DND-41 (cell line): ENCODE measurements around the gene TYRO3.

ENCODE experiments used
- ATAC-seq: fragments of 200-7000 bp; cut with Tn5 transposase; 3 replicates; pipeline ENCODE4 v1.9.1; 2021; ENCODE audit warnings: low read depth; ENCODE audit not compliant: insufficient read depth
- DNase-seq: peaks from one replicate; pipeline ENCODE4 v3.0.0-alpha.2; 2020
- H2AFZ ChIP-seq: 2 replicates; pipeline ENCODE4 v1.6.0; 2012; ENCODE audit warnings: low read depth, low read length
- H3K27ac ChIP-seq: 2 replicates; pipeline ENCODE4 v1.5.1; 2012; ENCODE audit warnings: low read length, inconsistent platforms
- H3K27me3 ChIP-seq: fragments of 200-600 bp; sonication (generic); 2 replicates; pipeline ENCODE4 v1.6.0; 2012; ENCODE audit warnings: low read length, mild to moderate bottlenecking, inconsistent platforms; ENCODE audit not compliant: insufficient read depth, poor library complexity
- H3K36me3 ChIP-seq: 2 replicates; pipeline ENCODE4 v1.5.1; 2012; ENCODE audit warnings: low read length, inconsistent platforms; ENCODE audit not compliant: insufficient read depth
- H3K4me1 ChIP-seq: 2 replicates; pipeline ENCODE4 v1.5.1; 2012; ENCODE audit warnings: mild to moderate bottlenecking, low read length; ENCODE audit not compliant: insufficient read depth
- H3K4me2 ChIP-seq: 2 replicates; pipeline ENCODE4 v1.6.0; 2012; ENCODE audit warnings: mild to moderate bottlenecking, moderate library complexity, low read length, inconsistent platforms; ENCODE audit not compliant: insufficient read depth
- H3K4me3 ChIP-seq, 2 experiments: fragments of 200-600 bp in 1 of 2; shearing (Covaris generic) in 1 of 2; 2 replicates each; pipeline ENCODE4 v1.5.1; 2012 to 2016; ENCODE audit warnings: inconsistent platforms in 2 of 2, low read length in 2 of 2, mild to moderate bottlenecking in 2 of 2, low read depth in 1 of 2, moderate library complexity in 1 of 2
- H3K79me2 ChIP-seq: 2 replicates; pipeline ENCODE4 v1.6.0; 2012; ENCODE audit warnings: low read length, inconsistent platforms; ENCODE audit not compliant: insufficient read depth
- H3K9ac ChIP-seq: 2 replicates; pipeline ENCODE4 v1.6.0; 2012; ENCODE audit warnings: low read depth, mild to moderate bottlenecking, inconsistent platforms, low read length, moderate library complexity
- H3K9me3 ChIP-seq: 2 replicates; pipeline ENCODE4 v1.5.1; 2012; ENCODE audit warnings: low read length, moderate library complexity, mild to moderate bottlenecking, inconsistent platforms; ENCODE audit not compliant: insufficient read depth, severe bottlenecking
- H4K20me1 ChIP-seq: 2 replicates; pipeline ENCODE4 v1.6.0; 2012; ENCODE audit warnings: low read length; ENCODE audit not compliant: insufficient read depth
- EZH2 ChIP-seq: IDR thresholded peaks from 3 replicates; pipeline ENCODE4 v1.6.1; 2012; ENCODE audit warnings: borderline replicate concordance, low read depth, mild to moderate bottlenecking, moderate library complexity, low read length, inconsistent platforms; ENCODE audit not compliant: severe bottlenecking
- TF ChIP-seq, protein P1 (sequence below): IDR thresholded peaks from 2 replicates; pipeline ENCODE4 v1.5.1; 2012; ENCODE audit warnings: borderline replicate concordance, low read length, moderate library complexity, mild to moderate bottlenecking; ENCODE audit not compliant: poor library complexity, severe bottlenecking; ENCODE audit errors: extremely low read depth

Gene TYRO3

DNA sequence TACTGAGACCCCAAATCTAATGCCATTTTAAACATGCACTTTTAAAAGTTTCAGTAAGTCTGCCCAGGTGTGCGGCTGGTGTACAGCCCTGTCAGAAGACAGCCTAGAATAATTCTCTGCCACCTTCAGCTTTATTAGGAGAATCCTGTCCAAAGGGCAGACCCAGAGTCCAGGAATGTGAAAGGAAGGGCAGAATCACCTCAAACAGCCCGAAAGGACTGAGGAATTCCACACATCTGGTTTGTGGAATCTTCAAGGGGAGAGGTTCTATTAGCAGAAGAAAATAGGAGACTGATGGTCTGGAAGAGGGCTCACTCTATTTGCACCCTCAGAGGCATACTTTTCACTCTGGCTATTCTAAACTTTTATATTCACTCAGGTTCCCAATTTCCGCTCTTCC, 46.6 kb downstream of the TYRO3 start:
- TF ChIP-seq, protein P1, sequence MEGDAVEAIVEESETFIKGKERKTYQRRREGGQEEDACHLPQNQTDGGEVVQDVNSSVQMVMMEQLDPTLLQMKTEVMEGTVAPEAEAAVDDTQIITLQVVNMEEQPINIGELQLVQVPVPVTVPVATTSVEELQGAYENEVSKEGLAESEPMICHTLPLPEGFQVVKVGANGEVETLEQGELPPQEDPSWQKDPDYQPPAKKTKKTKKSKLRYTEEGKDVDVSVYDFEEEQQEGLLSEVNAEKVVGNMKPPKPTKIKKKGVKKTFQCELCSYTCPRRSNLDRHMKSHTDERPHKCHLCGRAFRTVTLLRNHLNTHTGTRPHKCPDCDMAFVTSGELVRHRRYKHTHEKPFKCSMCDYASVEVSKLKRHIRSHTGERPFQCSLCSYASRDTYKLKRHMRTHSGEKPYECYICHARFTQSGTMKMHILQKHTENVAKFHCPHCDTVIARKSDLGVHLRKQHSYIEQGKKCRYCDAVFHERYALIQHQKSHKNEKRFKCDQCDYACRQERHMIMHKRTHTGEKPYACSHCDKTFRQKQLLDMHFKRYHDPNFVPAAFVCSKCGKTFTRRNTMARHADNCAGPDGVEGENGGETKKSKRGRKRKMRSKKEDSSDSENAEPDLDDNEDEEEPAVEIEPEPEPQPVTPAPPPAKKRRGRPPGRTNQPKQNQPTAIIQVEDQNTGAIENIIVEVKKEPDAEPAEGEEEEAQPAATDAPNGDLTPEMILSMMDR, result no peak
- TF ChIP-seq EZH2, result no peak
- H3K36me3 ChIP-seq, result no peaks in the 10 kb centered on the region
- peaks cover 4% of the 10 kb centered on the region for H3K9me3 ChIP-seq
- no peak overlapping the region for H3K9ac ChIP-seq
- no peak overlapping the region for H3K27ac ChIP-seq
- no peaks in the 10 kb centered on the region for H3K79me2 ChIP-seq
- no peak overlapping the region for H3K4me3 ChIP-seq
- H3K4me1 ChIP-seq, result peaks cover 13% of the 10 kb centered on the region
- ATAC-seq (no peak), DNase-seq (no peak)
- no peaks in the 10 kb centered on the region for H4K20me1 ChIP-seq
- no peaks in the 10 kb centered on the region for H3K27me3 ChIP-seq
- H3K4me2 ChIP-seq, result no peak overlapping the region
- H2AFZ ChIP-seq, result no peak overlapping the region

DNA sequence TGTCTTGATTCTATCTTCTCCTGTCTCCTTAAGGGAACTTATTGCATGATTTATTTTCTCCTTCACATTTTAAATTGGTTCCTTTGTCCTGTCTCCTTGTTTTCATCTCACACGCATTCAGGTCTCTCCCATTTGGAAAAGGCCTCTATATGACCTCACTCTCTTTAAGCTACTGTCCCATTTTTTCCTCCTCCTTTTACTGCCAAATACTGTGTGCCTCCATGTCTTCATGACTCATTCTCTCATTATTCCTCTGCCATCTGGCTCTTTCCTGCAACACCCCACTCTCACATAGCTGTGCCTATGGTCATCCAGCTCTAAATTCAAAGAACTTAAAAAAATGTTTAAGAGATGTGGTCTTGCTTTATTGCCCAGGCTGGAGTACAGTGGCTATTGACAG, 48.0 kb downstream of the TYRO3 start:
- no peaks in the 10 kb centered on the region for H4K20me1 ChIP-seq
- H3K27me3 ChIP-seq, result no peaks in the 10 kb centered on the region
- H3K79me2 ChIP-seq, result no peaks in the 10 kb centered on the region
- no peak for DNase-seq
- no peak overlapping the region for H3K9ac ChIP-seq
- no peaks in the 10 kb centered on the region for H3K9me3 ChIP-seq
- no peak overlapping the region for H2AFZ ChIP-seq
- no peak overlapping the region for H3K4me3 ChIP-seq
- H3K27ac ChIP-seq, result no peak overlapping the region
- no peaks in the 10 kb centered on the region for H3K36me3 ChIP-seq
- no peak overlapping the region for H3K4me2 ChIP-seq
- H3K4me1 ChIP-seq, result peaks cover 13% of the 10 kb centered on the region
- no peak for ATAC-seq
- TF ChIP-seq EZH2, result no peak

GRCh38 chr15:41609123-41609522, 50.1 kb downstream of the TYRO3 start:
- no peaks in the 10 kb centered on the region for H3K9me3 ChIP-seq
- H4K20me1 ChIP-seq, result no peaks in the 10 kb centered on the region
- no peak for ATAC-seq
- H3K27ac ChIP-seq, result no peak overlapping the region
- H3K36me3 ChIP-seq, result no peaks in the 10 kb centered on the region
- TF ChIP-seq, protein P1, result no peak
- no peak for TF ChIP-seq EZH2
- peaks cover 5% of the 10 kb centered on the region for H3K4me1 ChIP-seq
- no peak overlapping the region for H3K4me2 ChIP-seq
- H2AFZ ChIP-seq, result no peak overlapping the region
- no peaks in the 10 kb centered on the region for H3K79me2 ChIP-seq
- no peak overlapping the region for H3K9ac ChIP-seq
- H3K4me3 ChIP-seq, result no peak overlapping the region
- no peak for DNase-seq
- H3K27me3 ChIP-seq, result no peaks in the 10 kb centered on the region

DNA sequence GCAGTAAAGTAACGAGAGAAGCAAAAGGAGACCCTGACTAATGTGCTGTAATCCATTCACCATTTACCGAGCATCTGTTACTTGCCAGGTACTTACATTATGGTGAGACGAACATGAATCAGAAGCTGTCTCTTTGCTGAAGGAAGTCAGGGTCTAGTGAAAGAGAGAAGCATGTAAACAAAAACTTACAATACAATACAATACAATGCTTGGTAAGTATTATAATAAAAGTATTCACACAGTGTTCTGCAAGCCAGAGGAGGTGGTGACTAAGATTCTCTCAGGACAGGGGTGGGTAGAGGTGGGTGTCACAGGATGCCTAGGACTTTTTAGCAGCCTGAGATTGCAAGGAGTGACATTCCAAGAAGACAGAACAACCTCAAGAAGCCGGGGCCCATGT, 51.0 kb downstream of the TYRO3 start:
- DNase-seq, result no peak
- H2AFZ ChIP-seq, result peak overlapping the region; percentile 56; the same call in 1 of the 2 replicates
- H4K20me1 ChIP-seq, result no peaks in the 10 kb centered on the region
- H3K27me3 ChIP-seq, result no peaks in the 10 kb centered on the region
- ATAC-seq, result no peak
- H3K27ac ChIP-seq, result no peak overlapping the region
- no peaks in the 10 kb centered on the region for H3K9me3 ChIP-seq
- H3K36me3 ChIP-seq, result no peaks in the 10 kb centered on the region
- no peak overlapping the region for H3K4me2 ChIP-seq
- H3K4me3 ChIP-seq, result no peak overlapping the region
- no peak overlapping the region for H3K9ac ChIP-seq
- TF ChIP-seq EZH2, result no peak
- TF ChIP-seq, protein P1, result no peak
- no peaks in the 10 kb centered on the region for H3K4me1 ChIP-seq
- H3K79me2 ChIP-seq, result no peaks in the 10 kb centered on the region
